K562 (cell line): ENCODE measurements around the gene MITF. TPM values are rescaled to one million over a fixed set of nuclear protein-coding genes. Genes with fewer than 3 reads are reported as not detected.
A peak's percentile ranks its signal among the peaks of the same experiment; 100 is the strongest.

ENCODE experiments used
- ATAC-seq: fragments of 200-7000 bp; cut with Tn5 transposase; 3 replicates; pipeline ENCODE4 v1.9.1; 2020; ENCODE audit warnings: moderate library complexity
- BruUV-seq: library from RNA; stranded (reverse); fragments of 400-500 nt; replicated peaks from 2 replicates; lab custom pipeline; 2021; lab: Mats Ljungman, UMichigan
- CTCF ChIA-PET: fragments of 300-600 bp; formaldehyde crosslinking; extraction: SDS; loops from one replicate; lab custom pipeline; 2021; ENCODE audit warnings: low intra/inter-chr PET ratio; lab: Yijun Ruan, JAX
- POLR2A ChIA-PET: fragments of 300-600, 350-650 bp; sonication (Branson Sonifier 250); formaldehyde crosslinking; extraction: SDS; loops from one replicate; lab custom pipeline; 2021; ENCODE audit warnings: antibody characterized with exemption, inconsistent platforms; lab: Yijun Ruan, JAX
- DNase-seq, 4 experiments: peaks; one replicate each; pipeline versions ENCODE4 v3.0.0 to v3.0.0-alpha.2; 2011 to 2018; ENCODE audit warnings: low spot score in 3 of 4, mixed read lengths in 3 of 4; ENCODE audit errors: extremely low read depth in 1 of 4
- FAIRE-seq: peaks from 2 replicates; lab custom pipeline; 2011; peaks lifted over from hg19 to GRCh38; lab: Jason Lieb, UNC
- H2AFZ ChIP-seq: 2 replicates; pipeline ENCODE4 v1.6.0; 2011; ENCODE audit warnings: low read depth, low read length, control low read depth, inconsistent platforms
- H3K27ac ChIP-seq: fragments of 200-600 bp; 3 replicates; pipeline ENCODE4 v1.8.0; 2011; ENCODE audit warnings: low read depth, mild to moderate bottlenecking, control low read depth, inconsistent platforms, low read length, moderate library complexity, mixed read lengths; ENCODE audit errors: extremely low read depth
- H3K27me3 ChIP-seq, 2 experiments: fragments of 300-600 bp in 1 of 2; 2 replicates in 1 of 2; 3 replicates in 1 of 2; pipeline versions ENCODE4 v1.6.0 to v1.8.0; 2011; ENCODE audit warnings: inconsistent platforms in 2 of 2, low read length in 2 of 2, mild to moderate bottlenecking in 1 of 2, mixed read lengths in 1 of 2, moderate library complexity in 1 of 2; ENCODE audit not compliant: control insufficient read depth in 2 of 2, insufficient read depth in 2 of 2
- H3K36me3 ChIP-seq: fragments of 300-600 bp; 3 replicates; pipeline ENCODE4 v1.8.0; 2011; ENCODE audit warnings: mild to moderate bottlenecking, low read length, inconsistent platforms; ENCODE audit not compliant: control insufficient read depth, insufficient read depth
- H3K4me1 ChIP-seq, 2 experiments: fragments of 200-600 bp in 1 of 2; replicated peaks in 1 of 2; 2 replicates in 1 of 2; 3 replicates in 1 of 2; pipeline versions ENCODE4 v1.5.1 to v1.8.0; 2011; ENCODE audit warnings: inconsistent platforms in 2 of 2, low read length in 2 of 2, mild to moderate bottlenecking in 1 of 2, mixed read lengths in 1 of 2, moderate library complexity in 1 of 2; ENCODE audit not compliant: control insufficient read depth in 2 of 2, insufficient read depth in 2 of 2
- H3K4me2 ChIP-seq: 2 replicates; pipeline ENCODE4 v1.6.1; 2011; ENCODE audit warnings: low read length, control low read depth, inconsistent platforms, mixed read lengths; ENCODE audit not compliant: insufficient read depth
- H3K4me3 ChIP-seq: fragments of 200-600 bp; sonication (generic), shearing (Covaris generic); 2 replicates; pipeline ENCODE4 v1.5.1; 2016; ENCODE audit warnings: control low read depth, inconsistent platforms
- H3K79me2 ChIP-seq: fragments of 200-600 bp; 3 replicates; pipeline ENCODE4 v1.8.0; 2011; ENCODE audit warnings: low read length, inconsistent platforms; ENCODE audit not compliant: control insufficient read depth, insufficient read depth
- H3K9ac ChIP-seq, 2 experiments: 2 replicates each; pipeline versions ENCODE4 v1.6.0 to v1.6.1; 2011; ENCODE audit warnings: low read depth in 2 of 2, low read length in 2 of 2, control low read depth in 1 of 2, inconsistent platforms in 1 of 2, mild to moderate bottlenecking in 1 of 2, mixed read lengths in 1 of 2; ENCODE audit not compliant: insufficient read depth in 1 of 2
- H3K9me1 ChIP-seq: one replicate; pipeline ENCODE4 v1.6.0; 2011; ENCODE audit warnings: inconsistent platforms, mild to moderate bottlenecking, low read length, moderate library complexity; ENCODE audit not compliant: control insufficient read depth, insufficient read depth
- H3K9me3 ChIP-seq: replicated peaks from 2 replicates; pipeline ENCODE4 v1.5.1; 2011; ENCODE audit warnings: low read depth, low read length, inconsistent platforms; ENCODE audit not compliant: control insufficient read depth, insufficient read depth
- H4K20me1 ChIP-seq: replicated peaks from 2 replicates; pipeline ENCODE4 v1.6.1; 2011; ENCODE audit warnings: low read length, inconsistent platforms, mixed read lengths; ENCODE audit not compliant: control insufficient read depth, insufficient read depth
- BRF1 ChIP-seq: IDR thresholded peaks from 3 replicates; pipeline ENCODE4 v1.6.1; 2011; ENCODE audit warnings: borderline replicate concordance, mild to moderate bottlenecking; ENCODE audit not compliant: insufficient read length; ENCODE audit errors: extremely low read depth
- MEIS2 ChIP-seq: fragments of 450-650 bp; IDR thresholded peaks from 2 replicates; pipeline ENCODE4 v1.6.1; 2014; ENCODE audit warnings: mild to moderate bottlenecking; ENCODE audit not compliant: partially characterized antibody
- PHF21A ChIP-seq: fragments of 450-650 bp; IDR thresholded peaks from 2 replicates; pipeline ENCODE4 v1.6.1; 2017; ENCODE audit warnings: low read depth, borderline replicate concordance
- PKNOX1 ChIP-seq: fragments of 450-650 bp; IDR thresholded peaks from 2 replicates; pipeline ENCODE4 v1.6.1; 2016
- in situ Hi-C: fragments of 300-500 bp; cut with MboI; formaldehyde crosslinking; loops from 4 replicates; pipeline ENCODE4 v1.15.0; 2018; ENCODE audit warnings: inconsistent platforms, mixed read lengths
- intact Hi-C: fragments of 100-400 bp; cut with micrococcal nuclease; formaldehyde crosslinking; loops from 2 replicates; pipeline ENCODE4 v1.14.2; 2022
- polyA plus RNA-seq, 8 experiments: library from polyadenylated mRNA; depleted of rRNA in 4 of 8; stranded (reverse) in 5 of 8; unstranded in 3 of 8; fragments of >200 nt; fragmentation: Nextera tagmentation in 2 of 8; fragmentation: Illumina TruSeq in 1 of 8; extraction: Ambion mirVana in 2 of 8; extraction: Trizol in 1 of 8; gene quantifications; 2 replicates each; pipeline versions ENCODE4 v1.2.1 to v1.2.3, GENCODE V29; 2011 to 2014; ENCODE audit warnings: inconsistent platforms in 1 of 8, missing spikeins in 1 of 8
- total RNA-seq, 7 experiments: library from RNA; depleted of rRNA in 6 of 7; stranded (reverse); fragments of >200 nt in 6 of 7; fragmentation: Illumina TruSeq in 2 of 7; extraction: Trizol in 2 of 7; gene quantifications; 2 replicates each; pipeline versions ENCODE4 v1.2.1 to v1.2.3, GENCODE V29; 2011 to 2021; ENCODE audit warnings: low replicate concordance in 1 of 7
- TF ChIP-seq, protein P1 (sequence below): sonication (generic); IDR thresholded peaks from 2 replicates; pipeline ENCODE4 v1.6.1; 2016

The MITF gene
- total and polyA plus RNA-seq, 9 of the 15 experiments (the other 6 are each of a cell fraction or from before 2014, with no cell fraction given) = 5.6 to 14.9 (median 11.1) TPM

GRCh38 chr3:69770219-69770618, 31.0 kb downstream of the MITF start:
- intact Hi-C loops (no loop called here), in situ Hi-C loops (no loop called here)
- H3K4me2 ChIP-seq = no peak overlapping the region
- no peaks in the 10 kb centered on the region for H3K27me3 ChIP-seq
- ATAC-seq (no peak), DNase-seq (no peak), FAIRE-seq (peak; percentile 6)
- H3K27ac ChIP-seq = no peak overlapping the region
- no peaks in the 10 kb centered on the region for H4K20me1 ChIP-seq
- H3K4me1 ChIP-seq = peaks cover 0 to 16% of the 10 kb centered on the region in 2 experiments; a peak in 3 of 5 replicates
- peaks cover 77% of the 10 kb centered on the region for H3K79me2 ChIP-seq
- no peaks in the 10 kb centered on the region for H3K9me1 ChIP-seq
- POLR2A ChIA-PET = interaction anchor here (1.2 to 2.9 kb wide), 3 partner anchors 9 to 21 kb away, joined by 3 to 12 read pairs (median 4); no protein-coding TSS in a partner anchor
- no TSS peak for BruUV-seq
- H3K9me3 ChIP-seq = no peaks in the 10 kb centered on the region
- no peak overlapping the region for H3K9ac ChIP-seq
- H3K4me3 ChIP-seq = no peak overlapping the region
- no peak overlapping the region for H2AFZ ChIP-seq
- no peaks in the 10 kb centered on the region for H3K36me3 ChIP-seq
- CTCF ChIA-PET = no interaction called here
- peak; percentile 40 for TF ChIP-seq PKNOX1
- no peak for TF ChIP-seq PHF21A
- TF ChIP-seq BRF1 = no peak
- peak; percentile 54 for TF ChIP-seq MEIS2
- TF ChIP-seq, protein P1, sequence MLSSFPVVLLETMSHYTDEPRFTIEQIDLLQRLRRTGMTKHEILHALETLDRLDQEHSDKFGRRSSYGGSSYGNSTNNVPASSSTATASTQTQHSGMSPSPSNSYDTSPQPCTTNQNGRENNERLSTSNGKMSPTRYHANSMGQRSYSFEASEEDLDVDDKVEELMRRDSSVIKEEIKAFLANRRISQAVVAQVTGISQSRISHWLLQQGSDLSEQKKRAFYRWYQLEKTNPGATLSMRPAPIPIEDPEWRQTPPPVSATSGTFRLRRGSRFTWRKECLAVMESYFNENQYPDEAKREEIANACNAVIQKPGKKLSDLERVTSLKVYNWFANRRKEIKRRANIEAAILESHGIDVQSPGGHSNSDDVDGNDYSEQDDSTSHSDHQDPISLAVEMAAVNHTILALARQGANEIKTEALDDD = peak; percentile 15; the same call in 1 of the 2 replicates
